BJ (cell line): ENCODE results near the gene ZNF536. TPM values are rescaled to one million over a fixed set of nuclear protein-coding genes. Genes with fewer than 3 reads are reported as not detected.

Experiments
- CTCF ChIA-PET: fragments of 350-600 bp; formaldehyde crosslinking; extraction: SDS; loops from one replicate; lab custom pipeline; 2021; ENCODE audit warnings: antibody characterized with exemption, inconsistent platforms; lab: Yijun Ruan, JAX
- POLR2A ChIA-PET: fragments of 300-600 bp; sonication (Branson Sonifier 250); formaldehyde crosslinking; extraction: SDS; loops from one replicate; lab custom pipeline; 2021; ENCODE audit warnings: antibody characterized with exemption; lab: Charles Lee
- DNase-seq: peaks from one replicate; pipeline ENCODE4 v3.0.0-alpha.2; 2011; ENCODE audit warnings: low read depth
- H3K27me3 ChIP-seq: 2 replicates; pipeline ENCODE4 v1.6.0; 2011; ENCODE audit warnings: low read length; ENCODE audit not compliant: control insufficient read depth, insufficient read depth
- H3K36me3 ChIP-seq: 2 replicates; pipeline ENCODE4 v1.5.1; 2011; ENCODE audit warnings: low read length; ENCODE audit not compliant: control insufficient read depth, insufficient read depth
- H3K4me3 ChIP-seq: 2 replicates; pipeline ENCODE4 v1.5.1; 2011; ENCODE audit warnings: low read depth, mild to moderate bottlenecking, control low read depth, low read length
- polyA plus RNA-seq: library from polyadenylated mRNA; depleted of rRNA; stranded (reverse); fragments of >200 nt; gene quantifications from 2 replicates; pipeline ENCODE4 v1.2.3, GENCODE V29; 2011
- TF ChIP-seq, protein P1 (sequence below): IDR thresholded peaks from 2 replicates; pipeline ENCODE4 v1.5.1; 2011; ENCODE audit warnings: low read depth, mild to moderate bottlenecking, control low read depth, inconsistent platforms, low read length, moderate library complexity; ENCODE audit not compliant: insufficient read depth

Gene ZNF536
- polyA plus RNA-seq, 1 experiment: not detected

DNA sequence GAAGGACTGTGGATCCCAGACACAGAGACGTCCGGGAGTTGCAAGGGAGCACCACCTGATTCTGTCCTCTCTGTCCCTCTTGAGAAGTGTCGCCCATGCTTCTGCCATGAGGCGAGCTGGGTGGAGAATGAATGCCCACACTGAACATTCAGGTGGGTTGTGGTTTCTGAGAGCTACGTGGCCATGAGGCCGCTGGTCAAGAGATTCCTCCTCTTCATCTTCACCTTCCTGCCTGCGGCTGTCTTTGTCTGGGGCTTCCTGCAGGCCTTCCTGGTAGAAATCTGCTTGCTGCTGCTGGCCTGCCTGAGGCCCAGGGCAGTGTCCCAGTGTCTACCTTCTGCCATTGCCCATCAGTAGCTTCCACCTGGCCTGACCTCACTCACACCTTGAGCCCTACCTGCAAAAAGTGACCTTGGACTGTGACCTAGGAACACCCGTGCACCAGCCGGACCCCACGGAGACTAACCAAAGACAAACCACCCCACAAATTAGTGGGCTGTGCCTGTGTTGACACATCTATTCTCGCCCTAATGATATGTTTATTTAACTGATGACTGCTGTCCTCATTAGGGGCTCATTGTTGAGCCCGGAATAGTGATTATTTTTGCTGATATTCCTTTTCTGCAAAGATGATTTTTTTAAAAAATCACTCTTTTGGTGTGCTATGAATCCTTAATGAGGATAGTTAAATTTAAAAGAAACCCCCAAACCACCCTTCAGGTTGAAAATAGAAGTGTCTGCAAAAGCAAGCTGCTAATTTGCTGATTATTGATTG lies 38.7 kb upstream of the ZNF536 start:
- DNase-seq: no peak
- H3K36me3 ChIP-seq: no peaks in the 10 kb centered on the region
- POLR2A ChIA-PET: no interaction called here
- CTCF ChIA-PET: no interaction called here
- TF ChIP-seq, protein P1, sequence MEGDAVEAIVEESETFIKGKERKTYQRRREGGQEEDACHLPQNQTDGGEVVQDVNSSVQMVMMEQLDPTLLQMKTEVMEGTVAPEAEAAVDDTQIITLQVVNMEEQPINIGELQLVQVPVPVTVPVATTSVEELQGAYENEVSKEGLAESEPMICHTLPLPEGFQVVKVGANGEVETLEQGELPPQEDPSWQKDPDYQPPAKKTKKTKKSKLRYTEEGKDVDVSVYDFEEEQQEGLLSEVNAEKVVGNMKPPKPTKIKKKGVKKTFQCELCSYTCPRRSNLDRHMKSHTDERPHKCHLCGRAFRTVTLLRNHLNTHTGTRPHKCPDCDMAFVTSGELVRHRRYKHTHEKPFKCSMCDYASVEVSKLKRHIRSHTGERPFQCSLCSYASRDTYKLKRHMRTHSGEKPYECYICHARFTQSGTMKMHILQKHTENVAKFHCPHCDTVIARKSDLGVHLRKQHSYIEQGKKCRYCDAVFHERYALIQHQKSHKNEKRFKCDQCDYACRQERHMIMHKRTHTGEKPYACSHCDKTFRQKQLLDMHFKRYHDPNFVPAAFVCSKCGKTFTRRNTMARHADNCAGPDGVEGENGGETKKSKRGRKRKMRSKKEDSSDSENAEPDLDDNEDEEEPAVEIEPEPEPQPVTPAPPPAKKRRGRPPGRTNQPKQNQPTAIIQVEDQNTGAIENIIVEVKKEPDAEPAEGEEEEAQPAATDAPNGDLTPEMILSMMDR: no peak
- no peak overlapping the region for H3K4me3 ChIP-seq
- no peaks in the 10 kb centered on the region for H3K27me3 ChIP-seq

DNA sequence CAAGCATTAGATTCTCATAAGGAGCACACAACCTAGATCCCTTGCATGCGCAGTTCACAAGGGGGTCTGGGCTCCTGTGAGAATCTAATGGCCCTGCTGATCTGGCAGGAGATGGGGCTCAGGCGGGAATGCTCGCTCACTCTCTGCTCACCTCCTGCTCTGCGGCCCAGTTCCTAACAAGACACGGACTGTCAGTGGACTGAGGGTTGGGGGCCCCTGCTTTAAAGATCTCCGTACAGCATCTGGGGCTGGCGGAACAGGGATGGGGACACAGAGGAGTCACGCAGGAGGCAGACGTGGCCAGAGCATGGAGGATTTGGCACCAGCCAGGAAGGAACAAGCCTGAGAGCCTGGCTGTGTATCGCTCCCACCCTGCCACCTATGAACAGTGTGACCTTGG lies 37.3 kb upstream of the ZNF536 start:
- no peaks in the 10 kb centered on the region for H3K36me3 ChIP-seq
- no peak for DNase-seq
- H3K27me3 ChIP-seq: no peaks in the 10 kb centered on the region
- H3K4me3 ChIP-seq: no peak overlapping the region
- ChIA-PET CTCF (no interaction called here), POLR2A (no interaction called here)
- TF ChIP-seq, protein P1: no peak

DNA sequence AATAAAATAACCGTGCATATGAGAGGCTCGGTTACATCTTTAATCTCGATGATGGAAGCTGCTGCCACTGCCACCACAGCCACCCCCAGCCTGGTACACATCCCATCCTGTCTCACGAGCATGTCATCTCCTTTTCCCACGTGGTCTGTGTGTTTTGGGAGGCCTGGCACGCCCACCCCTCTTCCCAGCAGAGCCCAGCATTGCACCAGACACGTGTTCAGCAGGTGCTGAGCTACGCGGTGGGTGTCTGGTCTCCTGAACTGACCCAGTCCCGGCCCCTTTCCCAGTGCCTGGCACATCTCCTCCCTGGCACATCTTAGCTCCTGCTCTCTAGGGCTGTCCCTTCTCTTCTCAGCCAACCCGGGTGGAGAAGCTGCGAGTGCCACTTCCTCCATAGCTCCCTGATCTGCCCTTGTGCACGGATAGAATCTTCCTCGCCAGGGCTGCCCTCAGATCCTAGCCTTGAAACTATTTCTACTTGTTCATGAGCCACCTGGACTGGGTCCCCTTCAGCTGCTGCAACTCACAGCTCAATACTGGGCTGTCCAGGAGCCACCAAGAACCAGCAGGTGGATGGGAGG lies 36.8 kb upstream of the ZNF536 start:
- CTCF ChIA-PET: no interaction called here
- no peaks in the 10 kb centered on the region for H3K36me3 ChIP-seq
- no peaks in the 10 kb centered on the region for H3K27me3 ChIP-seq
- POLR2A ChIA-PET: no interaction called here
- no peak for DNase-seq
- H3K4me3 ChIP-seq: no peak overlapping the region
- TF ChIP-seq, protein P1: no peak

DNA sequence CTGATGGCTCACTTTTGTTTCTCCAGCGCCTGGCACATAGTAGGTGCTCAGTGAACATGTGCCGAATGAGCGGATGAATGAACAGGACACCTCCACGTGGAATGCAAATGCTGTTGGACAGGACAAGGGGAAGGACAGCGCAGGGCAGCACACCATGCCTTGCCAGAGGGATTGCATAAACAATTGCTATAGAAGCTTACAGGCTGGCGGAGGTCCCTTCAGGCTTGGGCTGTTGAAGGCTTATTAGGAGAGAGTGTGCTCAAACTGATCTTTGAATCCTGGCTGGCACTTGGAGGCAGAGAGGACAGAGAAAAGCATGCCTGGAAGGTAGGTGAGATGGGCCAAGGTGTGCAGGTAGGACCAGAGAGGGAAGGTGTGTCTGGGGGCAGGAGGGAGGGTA lies 35.9 kb upstream of the ZNF536 start:
- no peak for DNase-seq
- TF ChIP-seq, protein P1: no peak
- Histone ChIP-seq H3K27me3 (no peaks in the 10 kb centered on the region), H3K4me3 (no peak overlapping the region), H3K36me3 (no peaks in the 10 kb centered on the region)
- ChIA-PET CTCF (no interaction called here), POLR2A (no interaction called here)

DNA sequence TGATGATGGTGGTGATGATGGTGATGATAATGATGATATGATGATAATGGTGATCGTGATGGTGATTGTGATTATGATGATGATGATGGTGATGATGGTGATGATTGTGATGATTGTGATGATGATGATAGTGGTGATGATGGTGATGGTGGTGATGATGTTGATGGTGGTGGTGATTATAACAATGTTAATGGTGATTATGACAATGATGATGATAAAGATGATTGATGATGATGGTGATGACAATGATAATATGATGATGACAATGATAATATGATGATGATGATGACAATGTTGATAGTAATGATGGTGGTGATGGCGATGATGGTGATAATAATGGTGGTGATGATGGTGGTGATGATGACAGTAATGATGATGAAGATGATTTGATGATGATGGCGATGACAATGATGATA lies 34.1 kb upstream of the ZNF536 start:
- DNase-seq: no peak
- Histone ChIP-seq H3K36me3 (no peaks in the 10 kb centered on the region), H3K4me3 (no peak overlapping the region), H3K27me3 (no peaks in the 10 kb centered on the region)
- TF ChIP-seq, protein P1: no peak
- ChIA-PET POLR2A (no interaction called here), CTCF (no interaction called here)
